Left hindlimb (tissue), 1 donor: Measurements from ENCODE around the gene CFAP206.

Source experiments
- DNase-seq: peaks from one replicate; pipeline ENCODE4 v3.0.0-alpha.2; 2018

Gene CFAP206, protein sequence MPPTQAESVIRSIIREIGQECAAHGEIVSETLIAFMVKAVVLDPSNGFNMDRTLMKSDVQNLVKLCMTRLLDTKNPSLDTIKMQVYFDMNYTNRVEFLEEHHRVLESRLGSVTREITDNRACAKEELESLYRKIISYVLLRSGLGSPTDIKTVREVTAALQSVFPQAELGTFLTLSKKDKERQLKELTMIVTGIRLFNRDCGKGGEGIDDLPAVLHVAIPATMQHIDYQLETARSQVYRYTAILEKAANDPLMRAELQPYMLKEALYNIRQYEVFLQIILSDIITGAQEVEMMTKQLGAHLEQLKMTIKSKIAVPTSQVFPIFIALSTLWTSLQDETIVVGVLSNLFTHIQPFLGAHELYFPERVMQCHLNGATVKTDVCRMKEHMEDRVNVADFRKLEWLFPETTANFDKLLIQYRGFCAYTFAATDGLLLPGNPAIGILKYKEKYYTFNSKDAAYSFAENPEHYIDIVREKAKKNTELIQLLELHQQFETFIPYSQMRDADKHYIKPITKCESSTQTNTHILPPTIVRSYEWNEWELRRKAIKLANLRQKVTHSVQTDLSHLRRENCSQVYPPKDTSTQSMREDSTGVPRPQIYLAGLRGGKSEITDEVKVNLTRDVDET

DNA sequence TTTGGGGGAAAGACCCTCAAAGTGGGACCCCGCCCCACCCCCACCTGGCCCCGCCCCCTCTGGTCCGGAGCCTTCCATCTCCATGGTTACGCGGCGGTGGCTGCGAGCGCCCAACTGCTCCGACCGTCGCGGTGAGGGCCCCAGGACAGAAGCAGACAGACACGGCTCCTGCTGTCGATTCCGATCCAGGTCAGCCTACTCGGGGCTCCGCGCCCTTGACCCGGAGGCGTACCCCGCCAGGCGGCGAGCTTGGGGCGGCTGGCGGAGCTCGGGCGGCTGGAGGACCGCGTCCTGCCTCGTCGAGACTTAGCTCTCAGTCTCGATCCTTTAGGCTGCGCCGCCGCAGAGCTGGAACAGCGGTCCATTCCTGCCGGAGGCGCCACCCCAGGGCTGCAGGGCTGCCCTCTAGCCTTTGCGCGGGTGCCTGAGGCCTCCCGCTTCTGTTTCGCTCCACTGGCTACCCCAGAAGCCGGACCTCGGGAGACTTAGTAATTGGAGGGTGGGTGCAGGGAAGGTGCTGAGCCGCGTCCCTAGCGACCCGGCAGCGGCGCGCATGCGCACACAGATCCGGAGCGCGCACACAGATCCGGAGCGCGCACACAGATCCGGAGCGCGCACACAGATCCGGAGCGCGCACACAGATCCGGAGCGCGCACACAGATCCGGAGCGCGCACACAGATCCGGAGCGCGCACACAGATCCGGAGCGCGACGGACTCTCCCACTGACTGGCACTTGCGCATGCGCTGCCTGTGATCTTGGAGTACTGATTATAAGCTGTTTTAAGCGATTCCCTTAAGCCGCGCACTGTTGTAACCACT lies at the start of gene CFAP206:
Gene CFAP206 (plus strand): TSS at position 72 of the 820 bp plus-strand sequence. CDS start 1,868 bp downstream, outside the sequence.
- DNase-seq: peak; percentile 87

DNA sequence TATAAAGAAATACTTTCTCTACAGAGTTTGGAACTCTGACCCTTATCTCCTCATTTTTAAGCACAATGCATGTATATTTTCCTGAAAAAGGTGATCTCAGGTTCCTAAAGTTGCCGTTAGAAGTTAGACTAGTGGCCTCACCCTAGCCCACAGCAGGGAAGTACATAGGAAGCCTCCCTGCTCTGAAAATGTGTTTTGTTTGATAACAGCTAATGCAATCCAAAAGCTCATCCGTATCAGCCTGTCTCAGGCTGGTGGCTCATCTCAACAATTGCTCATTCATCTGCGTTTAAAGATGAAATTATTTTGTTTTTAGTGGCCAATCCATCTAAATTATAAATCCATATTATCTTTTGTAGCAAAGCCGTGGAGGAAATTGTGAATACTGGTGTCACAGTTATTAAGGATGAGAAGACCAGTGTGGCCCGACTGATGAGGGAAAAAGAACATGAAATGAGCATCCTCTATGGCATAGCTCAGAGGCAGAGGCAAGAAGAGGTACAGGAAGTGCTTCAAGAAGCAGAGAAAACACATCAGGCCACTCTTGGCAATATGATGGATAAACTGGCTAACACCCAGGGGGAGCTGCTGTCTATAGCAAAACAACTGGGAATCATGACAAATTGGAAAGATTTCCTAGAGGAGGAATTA lies 43.0 kb upstream of the CFAP206 start:
- DNase-seq: no peak

DNA sequence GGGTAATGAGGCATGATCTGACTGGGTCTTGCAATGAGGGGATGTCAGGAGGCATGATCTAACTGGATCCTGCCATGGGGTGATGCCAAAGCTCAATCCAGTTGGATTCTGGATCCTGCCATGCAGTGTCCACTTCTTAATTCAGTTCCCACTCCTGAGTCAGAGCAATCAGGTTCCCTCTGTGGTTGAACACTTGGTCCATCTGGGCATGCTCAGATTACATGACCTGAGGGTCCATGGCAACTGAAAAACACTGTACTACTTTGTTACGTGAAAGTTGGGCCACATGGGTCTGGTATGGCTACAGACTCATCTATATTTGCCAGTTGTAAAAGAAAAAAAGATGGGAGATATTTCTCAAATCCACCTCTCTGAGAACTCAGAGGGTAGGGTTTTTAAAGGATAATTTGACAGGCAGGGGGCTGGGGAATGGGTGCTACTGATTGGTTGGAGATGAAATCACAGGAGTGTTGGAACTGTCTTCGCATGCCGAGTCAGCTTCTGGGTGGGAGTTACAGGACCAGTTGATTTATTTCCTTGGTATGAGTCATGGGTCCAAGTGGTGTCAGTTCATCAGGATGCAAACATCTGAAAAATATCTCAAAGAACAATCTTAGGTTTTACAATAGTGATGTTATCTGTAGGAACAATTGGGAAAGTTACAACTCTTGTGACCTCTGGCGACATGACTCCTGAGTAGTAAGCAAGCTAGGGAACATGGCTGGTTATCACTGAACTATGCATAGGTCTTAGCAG lies 41.5 kb upstream of the CFAP206 start:
- DNase-seq: no peak

DNA sequence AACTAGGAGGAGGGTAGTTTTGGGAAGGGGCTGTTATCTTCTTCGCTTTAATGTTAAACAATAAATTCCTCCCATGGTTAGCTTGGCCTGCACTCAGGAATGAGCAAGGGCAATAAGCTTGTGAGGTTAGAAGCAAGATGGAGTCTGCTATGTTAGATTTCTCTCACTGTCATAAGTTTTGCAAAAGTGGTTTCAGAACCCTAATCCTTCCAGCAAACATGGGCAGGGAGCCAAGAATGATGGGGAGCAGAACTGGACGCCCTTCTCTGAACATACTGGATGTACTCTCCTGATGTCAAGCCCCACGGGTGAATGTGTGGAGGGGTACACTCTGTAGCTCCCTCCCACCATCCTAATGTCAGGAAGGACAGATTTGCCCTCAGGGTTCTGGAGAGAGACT lies 40.9 kb upstream of the CFAP206 start:
- no peak for DNase-seq

DNA sequence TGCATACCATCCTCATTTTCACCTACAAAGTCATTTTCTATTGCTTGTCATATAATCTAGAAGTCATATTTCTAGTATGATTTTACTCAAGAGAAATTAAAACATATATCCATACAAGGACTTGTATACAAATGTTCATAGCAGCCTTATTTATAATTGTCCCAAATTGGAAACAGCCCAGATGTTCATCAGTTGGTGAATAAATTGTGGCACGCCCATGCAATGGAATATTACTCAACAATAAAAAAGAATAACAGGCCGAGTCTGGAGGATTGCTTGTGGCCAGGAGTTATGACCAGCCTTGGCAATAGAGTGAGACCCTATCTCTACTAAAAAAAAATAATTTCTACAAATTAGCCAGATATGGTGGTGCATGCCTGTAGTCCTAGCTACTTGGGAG lies 34.4 kb upstream of the CFAP206 start:
- no peak for DNase-seq

DNA sequence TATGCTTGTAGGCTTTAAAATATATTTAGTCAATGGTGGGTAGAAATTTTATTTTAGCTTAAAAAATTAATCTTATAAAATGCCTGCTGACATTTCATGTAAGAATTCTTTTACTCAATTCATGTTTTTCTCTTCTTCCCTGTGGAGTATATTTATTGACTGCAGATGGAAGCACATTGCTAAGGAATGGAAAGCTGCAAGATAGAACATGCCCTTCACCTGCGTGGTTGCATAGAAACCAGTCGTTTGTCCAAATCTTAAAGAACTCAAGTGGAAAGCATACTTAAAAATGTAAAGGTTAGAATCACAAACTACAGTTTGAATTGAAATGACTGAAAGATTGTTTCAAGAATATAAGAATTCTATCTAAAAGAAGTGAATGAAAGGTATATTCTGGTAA lies 32.5 kb upstream of the CFAP206 start:
- DNase-seq: no peak

DNA sequence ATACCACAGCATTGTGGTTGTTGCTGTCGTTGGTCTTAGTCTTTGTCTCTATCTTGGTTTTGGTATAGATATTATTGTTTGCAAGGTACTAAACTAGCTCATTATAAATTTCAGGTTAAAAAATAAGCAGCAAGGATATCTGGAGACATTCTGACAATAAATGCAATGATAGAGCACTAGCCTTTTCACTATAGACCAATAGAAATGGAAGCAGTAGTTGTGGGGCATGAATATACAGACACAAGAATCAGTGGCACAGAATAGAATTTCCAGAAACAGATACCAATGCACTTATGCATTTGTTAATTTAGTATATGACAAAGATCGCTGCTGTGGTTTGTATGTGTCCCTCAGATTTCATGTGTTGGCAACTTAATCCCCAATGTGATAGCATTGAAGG lies 31.1 kb upstream of the CFAP206 start:
- no peak for DNase-seq

DNA sequence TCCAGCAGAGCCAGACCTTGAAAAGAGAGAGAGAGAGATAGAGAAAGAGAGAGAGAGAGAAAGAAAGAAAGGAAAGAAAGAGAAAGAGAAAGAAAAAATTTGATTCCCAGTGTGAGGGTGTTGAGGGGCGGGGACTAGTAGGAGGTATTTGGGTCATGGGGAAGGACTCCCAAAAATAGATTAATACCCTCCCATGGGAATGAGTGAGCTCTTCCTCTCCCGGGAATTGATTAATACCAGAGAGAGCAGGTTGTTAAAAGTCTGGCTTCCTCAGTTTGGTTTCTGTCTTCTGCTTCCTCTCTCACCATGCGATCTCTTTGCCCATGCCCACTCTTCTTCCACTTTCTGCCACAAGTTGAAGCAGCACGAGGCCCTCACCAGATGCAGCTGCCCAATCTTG lies 28.8 kb upstream of the CFAP206 start:
- DNase-seq: no peak

DNA sequence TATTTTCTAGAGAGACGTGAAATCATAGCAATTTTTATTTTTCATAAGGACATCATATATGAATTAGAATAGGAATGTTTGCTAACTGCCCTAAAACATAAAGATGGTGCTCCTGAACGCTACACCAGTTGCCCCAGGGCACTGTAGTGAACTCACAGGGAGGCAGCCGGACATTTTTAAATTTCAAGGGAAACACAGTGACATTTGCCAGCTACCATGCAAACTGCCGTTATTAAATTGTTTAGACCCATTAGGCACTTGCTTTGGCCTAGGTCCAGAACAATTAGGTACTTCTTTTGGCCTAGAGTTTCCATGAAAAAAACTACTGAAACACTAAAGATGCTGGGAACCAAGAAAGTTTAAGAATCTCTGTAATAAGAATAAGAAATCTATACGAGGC lies 24.9 kb upstream of the CFAP206 start:
- DNase-seq: no peak

DNA sequence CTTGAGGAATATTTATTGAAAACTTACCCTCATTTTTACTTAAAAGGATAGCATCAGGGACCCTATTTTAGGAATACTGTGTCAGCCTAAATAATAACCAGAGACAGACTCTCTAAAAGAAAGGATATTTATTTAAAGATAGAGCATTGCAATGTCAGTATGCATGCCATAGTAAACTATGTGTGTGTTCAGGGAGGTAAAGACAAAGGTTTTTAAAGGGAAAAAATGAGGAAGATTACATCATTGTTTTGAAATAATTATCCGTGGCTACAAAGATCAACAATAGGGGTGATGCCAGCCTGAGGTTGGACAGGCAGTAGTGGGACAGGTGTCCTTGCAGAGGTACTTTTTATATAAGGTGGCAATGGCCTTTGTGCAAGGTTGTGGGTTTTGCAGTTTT lies 23.7 kb upstream of the CFAP206 start:
- DNase-seq: no peak

DNA sequence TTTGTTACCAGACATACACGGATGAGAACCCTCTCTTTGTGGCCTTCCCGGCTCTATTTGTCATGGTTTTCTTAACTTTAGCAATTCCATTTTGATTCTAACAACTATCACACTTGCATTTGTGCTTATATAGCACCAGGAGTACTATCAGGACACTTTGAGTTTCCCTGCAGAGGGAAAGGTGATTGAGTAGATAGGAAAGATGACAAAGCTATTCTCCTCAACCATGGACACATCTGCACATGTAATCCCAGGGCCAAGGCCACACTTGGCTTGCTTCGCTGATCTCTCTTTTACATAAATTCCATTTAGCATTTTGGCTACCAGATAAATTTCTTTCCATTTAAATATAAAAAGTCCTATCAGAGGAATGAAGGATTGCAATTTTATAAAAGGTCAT lies 23.3 kb upstream of the CFAP206 start:
- no peak for DNase-seq

DNA sequence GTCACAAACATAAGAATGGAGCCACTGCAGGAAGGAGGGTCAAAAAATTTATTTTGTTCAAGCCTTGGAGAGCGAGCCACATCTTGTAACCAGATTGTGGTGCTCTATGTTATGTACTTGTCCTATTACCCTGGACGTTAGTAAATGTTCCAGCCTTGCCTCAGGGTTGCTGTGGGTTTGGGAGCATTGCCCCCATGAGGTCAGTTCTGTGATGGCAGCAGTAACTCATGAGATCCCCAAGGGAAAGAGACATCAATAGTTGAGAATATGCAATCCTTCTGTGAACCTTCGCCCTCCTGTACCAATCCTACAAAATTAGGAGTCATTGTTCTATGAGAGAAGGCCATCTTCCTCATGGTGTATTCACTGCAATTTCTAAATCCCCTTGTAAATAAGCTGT lies 16.4 kb upstream of the CFAP206 start:
- DNase-seq: no peak

DNA sequence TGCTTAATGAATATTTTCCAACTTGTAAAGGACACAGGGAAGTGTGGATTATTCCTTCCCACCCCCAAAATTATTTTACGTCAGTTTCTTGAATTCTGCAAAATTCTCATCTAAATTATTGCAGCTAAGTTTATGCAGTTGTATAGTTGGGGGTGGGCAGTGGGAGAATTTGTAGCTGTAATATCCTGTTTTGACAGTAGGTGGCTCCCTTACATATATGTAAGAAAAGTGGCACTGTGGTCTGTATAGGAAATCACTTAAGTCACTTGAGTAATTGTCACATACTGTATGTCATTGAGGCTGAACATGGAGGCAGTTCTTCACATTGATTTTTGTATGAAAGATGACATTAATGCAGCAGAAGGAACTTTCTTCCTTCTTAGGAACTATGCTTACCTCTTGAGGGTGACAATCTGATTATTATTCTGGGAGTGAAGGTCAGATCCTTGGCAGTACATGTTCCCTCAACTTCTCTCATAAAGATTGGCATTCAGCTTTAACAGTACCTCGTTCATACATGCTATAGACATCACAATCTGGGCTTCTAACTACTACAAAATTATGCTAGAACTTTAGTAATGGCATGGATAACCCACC lies 14.6 kb upstream of the CFAP206 start:
- DNase-seq: peak; percentile 33

DNA sequence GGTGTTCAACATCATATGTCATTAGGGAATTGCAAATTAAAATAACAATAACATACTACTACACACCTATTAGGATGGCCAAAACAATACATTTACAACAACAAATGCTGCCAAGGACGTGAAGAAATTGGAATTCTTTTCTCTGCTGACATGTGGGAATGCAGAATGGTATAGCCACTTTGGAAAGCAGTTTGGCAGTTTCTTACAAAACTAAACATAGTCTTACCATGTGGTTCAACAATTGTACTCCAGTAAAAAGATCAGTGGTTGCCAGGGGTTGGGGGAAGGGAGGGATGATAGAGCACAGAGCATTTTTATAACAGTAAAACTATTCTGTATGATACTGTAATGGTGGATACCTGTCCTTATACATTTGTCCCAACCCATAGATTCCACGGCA lies 12.3 kb upstream of the CFAP206 start:
- no peak for DNase-seq

DNA sequence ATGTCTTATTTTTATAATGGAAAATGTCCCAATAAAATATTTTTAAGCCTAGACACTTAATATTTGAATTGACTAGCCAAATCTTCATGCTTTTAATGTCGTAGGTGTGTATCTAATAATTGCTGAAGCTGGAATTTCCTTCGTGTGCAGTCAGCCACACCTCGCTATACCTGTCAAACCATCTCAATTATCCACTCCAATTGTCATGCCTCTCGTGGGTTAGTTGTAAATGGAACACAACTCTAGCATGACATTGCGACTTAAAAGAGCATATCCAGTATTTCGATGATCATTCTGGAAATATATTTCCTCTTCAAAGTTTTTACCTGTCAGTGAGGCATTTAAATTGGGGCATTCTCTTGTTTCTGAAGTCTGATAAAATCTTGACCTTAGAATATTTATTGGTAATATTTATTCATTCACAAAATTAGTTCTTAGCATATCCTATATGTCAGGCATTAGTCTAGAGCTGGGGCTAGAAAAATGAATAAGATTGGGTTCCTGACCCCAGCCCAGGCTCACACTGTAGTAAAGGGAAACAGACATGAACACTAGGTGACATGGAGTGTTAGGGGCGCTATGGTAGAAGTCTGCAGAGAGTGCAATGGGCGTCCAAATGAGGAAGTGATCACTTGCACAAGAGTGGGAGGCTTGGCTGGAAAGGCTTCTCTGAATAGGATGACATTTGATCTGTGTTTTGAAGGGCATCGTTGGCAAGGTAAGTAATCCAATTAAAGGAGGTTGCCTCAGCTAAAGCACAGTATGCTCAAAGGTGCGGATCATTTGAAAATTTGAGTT lies 11.0 kb upstream of the CFAP206 start:
- DNase-seq: no peak

DNA sequence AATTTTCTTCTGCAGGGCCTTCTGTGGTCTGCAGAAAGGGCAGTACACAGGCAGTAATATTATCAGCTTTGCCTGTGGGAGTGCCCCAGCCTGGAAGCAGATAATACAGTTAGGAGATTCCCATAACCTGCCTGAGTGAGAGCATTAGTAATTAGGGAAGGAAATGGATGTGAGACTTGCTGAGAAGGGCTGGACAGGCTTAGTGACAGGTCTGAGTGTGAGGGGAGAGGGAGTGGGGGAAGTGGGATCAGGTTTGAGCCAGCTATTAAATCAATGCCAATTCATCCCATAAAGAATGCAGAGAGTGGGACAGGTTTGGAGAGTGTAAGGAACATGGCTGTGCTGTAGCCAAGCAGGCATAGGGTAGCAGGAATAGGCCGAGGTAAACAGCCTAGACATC lies 10.1 kb upstream of the CFAP206 start:
- DNase-seq: no peak

DNA sequence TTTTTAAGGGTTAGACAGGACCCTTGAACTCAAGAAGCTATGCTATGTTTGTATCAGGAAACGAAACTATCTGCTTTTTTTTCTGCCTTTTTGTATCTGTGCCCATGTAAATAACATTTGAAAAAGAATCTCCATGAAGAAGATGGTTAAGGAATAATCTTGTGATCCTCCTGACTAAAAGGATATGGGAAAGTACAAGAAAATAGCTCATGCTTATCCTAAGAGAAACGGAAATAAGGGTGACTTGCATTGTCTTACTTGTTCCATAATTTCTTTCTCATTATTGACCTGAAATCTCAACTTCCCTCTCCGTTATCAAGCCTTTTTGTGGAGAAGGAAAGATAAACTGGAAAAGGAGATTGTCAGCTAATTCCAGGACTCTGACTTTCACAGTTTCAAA lies 5.9 kb upstream of the CFAP206 start:
- no peak for DNase-seq

DNA sequence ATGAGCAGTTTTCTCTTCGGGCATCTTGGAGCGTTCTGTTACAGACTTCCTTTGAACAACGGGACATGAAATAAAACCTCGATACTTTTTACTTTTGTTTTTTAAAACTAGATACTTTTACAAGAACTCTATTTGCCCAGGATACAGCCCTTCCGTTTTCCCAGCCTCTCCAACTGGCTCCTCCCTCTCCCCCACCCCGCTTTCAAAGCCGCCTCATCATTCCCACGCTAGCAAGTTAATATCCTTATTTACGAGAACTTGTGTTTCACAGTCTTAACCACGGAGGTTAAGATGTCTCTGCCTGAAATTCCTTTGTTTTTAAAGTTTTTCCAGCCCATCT lies 241 bp upstream of the CFAP206 start:
- no peak for DNase-seq

DNA sequence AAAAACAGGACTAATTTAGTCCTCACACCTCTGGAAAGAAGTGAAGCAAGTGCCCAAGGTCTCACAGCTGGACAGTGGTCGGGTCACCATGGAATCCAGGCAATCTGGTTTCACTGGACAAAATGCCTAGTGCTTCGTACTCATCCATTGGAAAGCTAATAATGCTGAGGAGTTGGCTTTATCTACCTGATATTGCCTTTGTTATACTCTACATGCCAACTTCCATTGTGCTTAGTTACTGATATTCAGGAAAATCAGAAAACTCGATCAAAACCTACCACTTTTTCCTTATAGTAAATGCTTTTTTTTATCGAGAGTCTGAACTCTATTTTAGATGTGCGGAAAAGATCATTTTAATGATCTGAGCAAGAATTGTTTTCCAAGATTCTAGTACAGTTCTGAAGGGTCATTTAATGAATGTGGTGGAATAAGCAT lies 966 bp downstream of the CFAP206 start:
- no peak for DNase-seq

DNA sequence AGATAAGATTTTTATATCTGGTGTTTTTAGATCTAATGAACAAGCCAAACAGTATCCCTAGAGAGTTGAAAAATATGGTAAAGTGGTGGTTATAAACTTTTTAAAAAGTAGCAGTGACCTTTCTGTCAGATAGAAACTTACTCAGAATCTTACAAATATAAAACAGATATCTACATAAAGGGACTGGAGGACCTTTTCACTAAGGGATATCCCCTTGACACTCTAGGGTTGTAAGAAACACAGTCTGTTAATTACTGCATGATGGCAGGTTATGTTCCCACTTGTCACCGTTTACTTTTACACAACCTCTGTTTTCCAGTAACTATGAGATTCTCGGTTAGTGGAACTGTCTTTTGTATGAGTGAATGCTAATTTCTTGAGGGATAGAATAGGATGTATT lies 11.5 kb downstream of the CFAP206 start:
- DNase-seq: no peak

DNA sequence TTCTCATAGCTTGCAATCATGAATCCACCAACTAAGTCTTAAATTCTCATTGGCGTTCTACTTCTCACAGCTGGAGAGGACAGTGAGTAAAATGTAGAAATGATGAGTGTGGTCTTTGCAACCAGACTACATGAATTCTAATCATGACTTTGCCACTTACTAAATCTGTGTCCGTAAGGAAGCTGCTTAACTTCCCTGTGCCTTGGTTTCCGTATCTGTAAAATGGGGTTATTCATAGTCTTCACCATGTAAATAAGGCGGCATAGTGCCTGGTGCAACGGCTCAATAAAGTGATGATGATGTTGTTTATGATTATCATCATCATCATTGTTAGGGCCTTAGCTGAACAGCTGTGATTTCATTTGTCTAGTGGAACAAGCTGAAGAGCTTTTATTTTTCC lies 12.6 kb downstream of the CFAP206 start:
- DNase-seq: no peak
